Motor neuron (in vitro differentiated cells): ENCODE measurements around the gene ITGB1. TPM values are rescaled to one million over a fixed set of nuclear protein-coding genes. Genes with fewer than 3 reads are reported as not detected.
A peak's percentile ranks its signal among the peaks of the same experiment; 100 is the strongest.

ENCODE experiments used
- ATAC-seq, 8 experiments: fragments of 200-7000 bp; cut with Tn5 transposase; replicated peaks in 6 of 8; 2 replicates each; pipeline ENCODE4 v1.8.0; 2021; ENCODE audit warnings: mild to moderate bottlenecking in 8 of 8, moderate library complexity in 8 of 8
- H3K27ac ChIP-seq, 2 donors: fragments of 250-450 bp; sonication (Bioruptor Pico); 2 replicates each; pipeline ENCODE4 v1.9.0; 2021; ENCODE audit warnings: antibody characterized with exemption in 2 of 2, mild to moderate bottlenecking in 2 of 2, moderate library complexity in 1 of 2
- H3K4me1 ChIP-seq, 2 donors: fragments of 250-450 bp; sonication (Bioruptor Pico); replicated peaks in 1 of 2; 2 replicates each; pipeline ENCODE4 v1.6.1; 2021; ENCODE audit warnings: antibody characterized with exemption in 2 of 2, mild to moderate bottlenecking in 2 of 2, moderate library complexity in 1 of 2
- H3K4me3 ChIP-seq, 5 donors: fragments of 250-450 bp; sonication (Bioruptor Pico); 2 replicates each; pipeline ENCODE4 v1.9.0; 2021; ENCODE audit warnings: antibody characterized with exemption in 5 of 5, mild to moderate bottlenecking in 5 of 5, moderate library complexity in 4 of 5
- WGBS, 10 experiments: fragments of 450-650 bp; shearing (Covaris generic); methylation state at CpG; one replicate each; pipeline ENCODE4 v1.0.0; 2022; 5-methylcytosine and 5-hydroxymethylcytosine counted together
- in situ Hi-C, 9 experiments: fragments of 400-800 bp; cut with MboI; loops; one replicate each; pipeline ENCODE4 v1.15.0; 2021; ENCODE audit warnings: low sequenced_read_pairs in 9 of 9, low pct_unique_long_range_greater_than_20kb in 2 of 9; ENCODE audit not compliant: unreplicated experiment in 9 of 9
- total RNA-seq, 8 experiments: library from RNA; unstranded; fragments of 300-600 nt; gene quantifications; 2 replicates each; pipeline versions ENCODE4 v1.2.3 to v1.2.4, GENCODE V29; 2022

Gene ITGB1
- total RNA-seq, 8 experiments from 2014 or later, result 112 to 1,583 (median 288) TPM

- WGBS, 10 experiments, result 0 to 16% (median 7%) methylated on average over 1 to 10 of the region's 10 CpGs
- Histone ChIP-seq H3K4me1 (peaks cover 11 to 29% of the 10 kb centered on the region in 2 donors), H3K4me3 (peak overlapping the region; percentile 69 to 81 (median 74)), H3K27ac (peak overlapping the region; percentile 95 to 97)
- in situ Hi-C loops, result loop anchor here in 1 of 9 experiments (10.0 kb wide), 1 partner anchor 46 kb away; no protein-coding TSS in a partner anchor
- ATAC-seq, result no peak
Observed at GRCh38 chr10:32959006-32959920, 1.2 kb upstream of the ITGB1 start.

- in situ Hi-C loops, result loop anchor here in 1 of 9 experiments (10.0 kb wide), 1 partner anchor 47 kb away; no protein-coding TSS in a partner anchor
- Histone ChIP-seq H3K27ac (peak overlapping the region; percentile 95 to 97), H3K4me1 (peaks cover 19 to 44% of the 10 kb centered on the region in 2 donors), H3K4me3 (peak overlapping the region; percentile 69 to 81 (median 74))
- ATAC-seq, result peak; percentile 0 to 35 (median 14)
- WGBS, 10 experiments, result 0 to 11% (median 2%) methylated on average over 3 to 14 of the region's 87 CpGs; no CpG with 5 or more reads in 6 of the 10 experiments
Observed at GRCh38 chr10:32957341-32958084, 517 bp downstream of the ITGB1 start.

GRCh38 chr10:32956365-32957197 lies 1.4 kb downstream of the ITGB1 start:
- Histone ChIP-seq H3K4me3 (peak overlapping the region; percentile 69 to 81 (median 74)), H3K4me1 (peaks cover 21 to 49% of the 10 kb centered on the region in 2 donors), H3K27ac (no peak overlapping the region)
- WGBS, 10 experiments, result 0 to 19% (median 4%) methylated on average over 2 to 12 of the region's 13 CpGs
- in situ Hi-C loops, result loop anchor here in 1 of 9 experiments (10.0 kb wide), 1 partner anchor 48 kb away; no protein-coding TSS in a partner anchor
- ATAC-seq, result no peak

- Histone ChIP-seq H3K4me3 (peak overlapping the region in 4 of 5 donors; percentile 69 to 81 (median 76)), H3K27ac (no peak overlapping the region), H3K4me1 (peaks cover 29 to 55% of the 10 kb centered on the region in 2 donors)
- in situ Hi-C loops, result loop anchor here in 1 of 9 experiments (10.0 kb wide), 1 partner anchor 49 kb away; no protein-coding TSS in a partner anchor
- 0 to 38% (median 23%) methylated on average over 1 of the region's 1 CpG; no CpG with 5 or more reads in 4 of the 10 experiments for WGBS, 10 experiments
- ATAC-seq, result no peak
Observed at GRCh38 chr10:32955790-32956189, 2.2 kb downstream of the ITGB1 start.

GRCh38 chr10:32955299-32955772 lies 2.7 kb downstream of the ITGB1 start:
- WGBS, 10 experiments, result 0 to 55% (median 38%) methylated on average over 3 to 4 of the region's 4 CpGs; no CpG with 5 or more reads in 4 of the 10 experiments
- in situ Hi-C loops, result loop anchor here in 1 of 9 experiments (10.0 kb wide), 1 partner anchor 49 kb away; no protein-coding TSS in a partner anchor
- no peak for ATAC-seq
- Histone ChIP-seq H3K4me3 (peak overlapping the region in 4 of 5 donors; percentile 1 to 69 (median 6)), H3K4me1 (peaks cover 30 to 58% of the 10 kb centered on the region in 2 donors), H3K27ac (no peak overlapping the region)

GRCh38 chr10:32954545-32955298 lies 3.3 kb downstream of the ITGB1 start:
- H3K4me3 ChIP-seq, result peak overlapping the region in 3 of 5 donors; percentile 3 to 69 (median 9)
- no peak overlapping the region for H3K27ac ChIP-seq
- ATAC-seq, result no peak
- in situ Hi-C loops, result loop anchor here in 1 of 9 experiments (10.0 kb wide), 1 partner anchor 50 kb away; no protein-coding TSS in a partner anchor
- WGBS, 10 experiments, result 0 to 90% (median 46%) methylated on average over 2 to 8 of the region's 8 CpGs; no CpG with 5 or more reads in 1 of the 10 experiments
- peaks cover 29 to 59% of the 10 kb centered on the region in 2 donors for H3K4me1 ChIP-seq

- Histone ChIP-seq H3K4me3 (no peak overlapping the region), H3K27ac (no peak overlapping the region), H3K4me1 (peaks cover 29 to 61% of the 10 kb centered on the region in 2 donors)
- in situ Hi-C loops, result loop anchor here in 1 of 9 experiments (10.0 kb wide), 1 partner anchor 51 kb away; no protein-coding TSS in a partner anchor
- no peak for ATAC-seq
Observed at GRCh38 chr10:32954080-32954479, 4.0 kb downstream of the ITGB1 start.

- Histone ChIP-seq H3K4me1 (peaks cover 33 to 63% of the 10 kb centered on the region in 2 donors), H3K4me3 (no peak overlapping the region), H3K27ac (no peak overlapping the region)
- WGBS, 10 experiments, result 5 to 83% (median 58%) methylated on average over 1 to 6 of the region's 6 CpGs; no CpG with 5 or more reads in 2 of the 10 experiments
- in situ Hi-C loops, result loop anchor here in 1 of 9 experiments (10.0 kb wide), 1 partner anchor 51 kb away; no protein-coding TSS in a partner anchor
- ATAC-seq, result no peak
Observed at GRCh38 chr10:32953277-32953927, 4.6 kb downstream of the ITGB1 start.

GRCh38 chr10:32952541-32953276 lies 5.3 kb downstream of the ITGB1 start:
- Histone ChIP-seq H3K27ac (no peak overlapping the region), H3K4me3 (no peak overlapping the region), H3K4me1 (peaks cover 34 to 63% of the 10 kb centered on the region in 2 donors)
- peak in 2 of 8 experiments; percentile 2 to 36 for ATAC-seq
- 14 to 90% (median 80%) methylated on average over 1 to 4 of the region's 4 CpGs for WGBS, 10 experiments
- in situ Hi-C loops, result loop anchor here in 1 of 9 experiments (10.0 kb wide), 1 partner anchor 52 kb away; no protein-coding TSS in a partner anchor

GRCh38 chr10:32952094-32952493 lies 5.9 kb downstream of the ITGB1 start:
- peaks cover 34 to 63% of the 10 kb centered on the region in 2 donors for H3K4me1 ChIP-seq
- in situ Hi-C loops, result loop anchor here in 1 of 9 experiments (10.0 kb wide), 1 partner anchor 53 kb away; no protein-coding TSS in a partner anchor
- no peak for ATAC-seq
- no peak overlapping the region for H3K4me3 ChIP-seq
- H3K27ac ChIP-seq, result no peak overlapping the region
